ENCODE data around the gene EDC3. TPM values are rescaled to one million over a fixed set of nuclear protein-coding genes. Genes with fewer than 3 reads are reported as not detected.

The EDC3 gene
- total and polyA plus RNA-seq, 9 of the 15 experiments (the other 6 are each of a cell fraction or from before 2014, with no cell fraction given): 11.7 to 63.9 (median 32.8) TPM

DNA sequence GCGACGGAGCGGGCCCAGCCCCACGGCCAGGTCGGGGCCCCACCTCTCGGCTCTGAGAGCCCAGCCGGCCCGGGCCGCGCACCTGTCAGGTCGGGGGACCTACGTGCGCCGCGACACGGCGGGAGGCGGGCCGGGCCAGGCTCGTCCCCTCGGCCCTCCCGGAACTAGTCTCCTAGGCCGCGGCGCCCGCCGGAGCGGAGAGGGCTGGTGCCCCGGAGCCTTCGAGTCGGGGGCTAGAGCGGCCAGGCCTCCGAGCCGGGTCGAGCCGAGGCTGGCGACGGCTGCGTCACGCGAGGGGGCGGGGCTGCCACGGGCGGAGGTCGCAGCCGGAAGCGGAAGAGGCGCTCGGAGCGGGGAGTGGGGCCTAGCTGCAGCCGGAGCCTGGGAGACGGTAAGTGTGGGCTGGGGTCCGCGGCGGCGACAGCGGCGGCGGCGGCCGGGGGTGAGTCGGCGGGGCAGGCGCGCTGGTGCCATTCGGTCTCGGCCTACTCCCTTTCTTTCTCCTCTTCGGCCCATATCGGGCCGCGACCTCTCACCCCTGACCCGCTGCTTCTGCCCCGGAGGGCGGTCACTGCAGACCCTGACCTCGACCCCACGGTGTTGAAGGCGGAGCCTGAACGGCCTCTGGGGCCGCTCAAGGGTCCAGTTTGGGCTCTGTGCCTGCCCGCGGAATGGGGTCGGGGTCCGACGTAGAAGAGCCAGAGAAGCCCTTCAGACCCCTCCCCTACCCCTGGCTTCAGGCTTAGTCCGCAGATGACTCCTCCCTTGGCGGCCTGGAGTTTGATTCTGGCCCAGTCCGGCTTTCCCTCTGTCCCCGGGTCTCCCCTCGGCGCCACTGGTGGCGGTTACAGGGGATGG is 80.1 kb downstream of the EDC3 start, which contains the start of gene CLK3 (continued):
- TF ChIP-seq, protein P1, sequence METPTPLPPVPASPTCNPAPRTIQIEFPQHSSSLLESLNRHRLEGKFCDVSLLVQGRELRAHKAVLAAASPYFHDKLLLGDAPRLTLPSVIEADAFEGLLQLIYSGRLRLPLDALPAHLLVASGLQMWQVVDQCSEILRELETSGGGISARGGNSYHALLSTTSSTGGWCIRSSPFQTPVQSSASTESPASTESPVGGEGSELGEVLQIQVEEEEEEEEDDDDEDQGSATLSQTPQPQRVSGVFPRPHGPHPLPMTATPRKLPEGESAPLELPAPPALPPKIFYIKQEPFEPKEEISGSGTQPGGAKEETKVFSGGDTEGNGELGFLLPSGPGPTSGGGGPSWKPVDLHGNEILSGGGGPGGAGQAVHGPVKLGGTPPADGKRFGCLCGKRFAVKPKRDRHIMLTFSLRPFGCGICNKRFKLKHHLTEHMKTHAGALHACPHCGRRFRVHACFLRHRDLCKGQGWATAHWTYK (CRISPR knock-in tag; IDR thresholded peaks at IDR 0.05): no peak
- TF ChIP-seq, protein P2, sequence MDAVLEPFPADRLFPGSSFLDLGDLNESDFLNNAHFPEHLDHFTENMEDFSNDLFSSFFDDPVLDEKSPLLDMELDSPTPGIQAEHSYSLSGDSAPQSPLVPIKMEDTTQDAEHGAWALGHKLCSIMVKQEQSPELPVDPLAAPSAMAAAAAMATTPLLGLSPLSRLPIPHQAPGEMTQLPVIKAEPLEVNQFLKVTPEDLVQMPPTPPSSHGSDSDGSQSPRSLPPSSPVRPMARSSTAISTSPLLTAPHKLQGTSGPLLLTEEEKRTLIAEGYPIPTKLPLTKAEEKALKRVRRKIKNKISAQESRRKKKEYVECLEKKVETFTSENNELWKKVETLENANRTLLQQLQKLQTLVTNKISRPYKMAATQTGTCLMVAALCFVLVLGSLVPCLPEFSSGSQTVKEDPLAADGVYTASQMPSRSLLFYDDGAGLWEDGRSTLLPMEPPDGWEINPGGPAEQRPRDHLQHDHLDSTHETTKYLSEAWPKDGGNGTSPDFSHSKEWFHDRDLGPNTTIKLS (IDR thresholded peaks at IDR 0.05; ENCODE audit: borderline replicate concordance, low read depth): peak; percentile 90
- TF ChIP-seq MAZ (CRISPR knock-in tag; conservative IDR thresholded peaks at IDR 0.05 in 1 of 2, IDR thresholded peaks at IDR 0.05 in 1 of 2) (peak; percentile 96), PHF21A (IDR thresholded peaks at IDR 0.05; ENCODE audit: borderline replicate concordance, low read depth) (no peak), STAT5B (CRISPR knock-in tag; IDR thresholded peaks at IDR 0.05) (no peak), SMARCB1 (IDR thresholded peaks at IDR 0.05; ENCODE audit: insufficient read length, low read depth) (no peak), ZNF696 (CRISPR knock-in tag; conservative IDR thresholded peaks at IDR 0.05) (no peak), KDM4B (IDR thresholded peaks at IDR 0.05; ENCODE audit: borderline replicate concordance in 2 of 2, low read depth in 1 of 2) (peak in 1 of 2 experiments; percentile 86; a peak in 2 of 4 replicates), HDAC3 (IDR thresholded peaks at IDR 0.05; ENCODE audit: borderline replicate concordance, partially characterized antibody) (no peak), ZNF444 (CRISPR knock-in tag; IDR thresholded peaks at IDR 0.05) (no peak)
- TF ChIP-seq, protein P3, sequence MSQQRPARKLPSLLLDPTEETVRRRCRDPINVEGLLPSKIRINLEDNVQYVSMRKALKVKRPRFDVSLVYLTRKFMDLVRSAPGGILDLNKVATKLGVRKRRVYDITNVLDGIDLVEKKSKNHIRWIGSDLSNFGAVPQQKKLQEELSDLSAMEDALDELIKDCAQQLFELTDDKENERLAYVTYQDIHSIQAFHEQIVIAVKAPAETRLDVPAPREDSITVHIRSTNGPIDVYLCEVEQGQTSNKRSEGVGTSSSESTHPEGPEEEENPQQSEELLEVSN (IDR thresholded peaks at IDR 0.05; ENCODE audit: borderline replicate concordance in 1 of 2, extremely low read depth in 1 of 2, insufficient read depth in 1 of 2, insufficient read length in 1 of 2, low read depth in 1 of 2, low read length in 1 of 2, poor library complexity in 1 of 2, severe bottlenecking in 1 of 2): peak; percentile 15 to 54
- TF ChIP-seq, protein P4, sequence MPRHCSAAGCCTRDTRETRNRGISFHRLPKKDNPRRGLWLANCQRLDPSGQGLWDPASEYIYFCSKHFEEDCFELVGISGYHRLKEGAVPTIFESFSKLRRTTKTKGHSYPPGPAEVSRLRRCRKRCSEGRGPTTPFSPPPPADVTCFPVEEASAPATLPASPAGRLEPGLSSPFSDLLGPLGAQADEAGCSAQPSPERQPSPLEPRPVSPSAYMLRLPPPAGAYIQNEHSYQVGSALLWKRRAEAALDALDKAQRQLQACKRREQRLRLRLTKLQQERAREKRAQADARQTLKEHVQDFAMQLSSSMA (CRISPR knock-in tag; IDR thresholded peaks at IDR 0.05): peak; percentile 13; the same call in 1 of the 2 replicates

All from K562 (cell line).